ENCODE data around the gene R3HDM2. TPM values are rescaled to one million over a fixed set of nuclear protein-coding genes. Genes with fewer than 3 reads are reported as not detected.

R3HDM2 gene
- total RNA-seq, 1 experiment from 2014 or later, result 64.0 TPM

DNA sequence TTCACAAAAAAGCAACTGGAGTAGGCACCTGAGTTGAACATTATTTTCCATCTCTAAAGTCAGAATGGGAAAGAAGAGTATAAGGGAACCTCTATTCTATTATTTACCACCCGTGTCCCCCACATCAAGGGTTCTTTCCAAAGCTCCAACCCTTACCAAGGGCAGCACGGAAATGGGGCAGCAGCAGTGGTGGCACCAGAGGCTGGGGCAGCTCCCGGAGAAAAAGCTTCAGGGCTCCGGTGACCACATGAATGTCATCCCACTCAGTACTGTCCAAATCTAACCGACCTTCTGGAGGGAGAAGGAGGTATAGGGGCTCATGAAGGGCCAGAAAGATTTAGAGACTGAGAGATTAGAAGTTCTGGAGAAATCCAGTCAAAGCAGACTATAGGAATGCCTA, 43.0 kb upstream of the R3HDM2 start:
- Histone ChIP-seq H3K9me3 (ENCODE audit: low read depth, low read length, poor library complexity, severe bottlenecking) (no peaks in the 10 kb centered on the region), H3K4me3 (ENCODE audit: low read depth, low read length, poor library complexity, severe bottlenecking) (no peak overlapping the region), H3K36me3 (ENCODE audit: insufficient read depth, low read length, poor library complexity, severe bottlenecking) (no peaks in the 10 kb centered on the region), H3K4me1 (ENCODE audit: insufficient read depth, low read length, poor library complexity, severe bottlenecking) (no peaks in the 10 kb centered on the region), H3K27ac (ENCODE audit: low read depth, low read length, poor library complexity, severe bottlenecking) (no peak overlapping the region), H3K27me3 (replicated peaks; ENCODE audit: insufficient read depth, low read depth, low read length, poor library complexity) (peaks cover 29% of the 10 kb centered on the region)
- BruUV-seq (replicated peaks), result no TSS peak
- DNase-seq (ENCODE audit: low spot score), result no peak
- intact Hi-C loops (cut with micrococcal nuclease; ENCODE audit: unreplicated experiment), result no loop called here
- ChIA-PET CTCF (no interaction called here), POLR2A (ENCODE audit: low non-redundant PET) (interaction anchor here (0.7 kb wide), 1 partner anchor 26 kb away, joined by 3 read pairs; no protein-coding TSS in a partner anchor)
- TF ChIP-seq, protein P1, sequence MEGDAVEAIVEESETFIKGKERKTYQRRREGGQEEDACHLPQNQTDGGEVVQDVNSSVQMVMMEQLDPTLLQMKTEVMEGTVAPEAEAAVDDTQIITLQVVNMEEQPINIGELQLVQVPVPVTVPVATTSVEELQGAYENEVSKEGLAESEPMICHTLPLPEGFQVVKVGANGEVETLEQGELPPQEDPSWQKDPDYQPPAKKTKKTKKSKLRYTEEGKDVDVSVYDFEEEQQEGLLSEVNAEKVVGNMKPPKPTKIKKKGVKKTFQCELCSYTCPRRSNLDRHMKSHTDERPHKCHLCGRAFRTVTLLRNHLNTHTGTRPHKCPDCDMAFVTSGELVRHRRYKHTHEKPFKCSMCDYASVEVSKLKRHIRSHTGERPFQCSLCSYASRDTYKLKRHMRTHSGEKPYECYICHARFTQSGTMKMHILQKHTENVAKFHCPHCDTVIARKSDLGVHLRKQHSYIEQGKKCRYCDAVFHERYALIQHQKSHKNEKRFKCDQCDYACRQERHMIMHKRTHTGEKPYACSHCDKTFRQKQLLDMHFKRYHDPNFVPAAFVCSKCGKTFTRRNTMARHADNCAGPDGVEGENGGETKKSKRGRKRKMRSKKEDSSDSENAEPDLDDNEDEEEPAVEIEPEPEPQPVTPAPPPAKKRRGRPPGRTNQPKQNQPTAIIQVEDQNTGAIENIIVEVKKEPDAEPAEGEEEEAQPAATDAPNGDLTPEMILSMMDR (conservative IDR thresholded peaks at IDR 0.05; ENCODE audit: low read depth, low read length), result no peak
- TF ChIP-seq EZH2 (IDR thresholded peaks at IDR 0.05; ENCODE audit: borderline replicate concordance, low read depth, low read length, poor library complexity, severe bottlenecking), result no peak

DNA sequence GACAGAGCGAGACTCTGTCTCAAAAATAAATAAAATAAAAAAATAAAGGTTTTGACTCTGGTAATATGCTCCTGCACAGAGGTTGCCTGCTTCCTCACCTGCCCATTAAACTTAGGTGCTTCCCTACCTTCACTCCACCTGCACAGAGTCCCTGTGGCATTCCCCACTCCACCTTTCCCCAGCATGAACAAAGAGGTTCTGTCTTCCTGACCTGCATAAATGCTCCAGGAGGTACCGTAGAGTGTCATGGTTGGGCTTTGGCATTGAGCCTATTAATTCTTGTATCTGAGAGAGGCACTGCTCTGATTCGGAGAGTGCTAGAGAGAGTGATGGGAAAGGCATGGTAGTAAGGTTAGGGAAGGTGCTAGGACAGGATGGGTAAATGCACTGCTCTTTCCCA, 42.5 kb upstream of the R3HDM2 start:
- BruUV-seq (replicated peaks), result no TSS peak
- POLR2A ChIA-PET (ENCODE audit: low non-redundant PET), result interaction anchor here (0.7 kb wide), 1 partner anchor 26 kb away, joined by 3 read pairs; no protein-coding TSS in a partner anchor
- no peaks in the 10 kb centered on the region for H3K4me1 ChIP-seq (ENCODE audit: insufficient read depth, low read length, poor library complexity, severe bottlenecking)
- no peaks in the 10 kb centered on the region for H3K9me3 ChIP-seq (ENCODE audit: low read depth, low read length, poor library complexity, severe bottlenecking)
- DNase-seq (ENCODE audit: low spot score), result no peak
- H3K27me3 ChIP-seq (replicated peaks; ENCODE audit: insufficient read depth, low read depth, low read length, poor library complexity), result peaks cover 29% of the 10 kb centered on the region
- intact Hi-C loops (cut with micrococcal nuclease; ENCODE audit: unreplicated experiment), result no loop called here
- no peak overlapping the region for H3K4me3 ChIP-seq (ENCODE audit: low read depth, low read length, poor library complexity, severe bottlenecking)
- no peak overlapping the region for H3K27ac ChIP-seq (ENCODE audit: low read depth, low read length, poor library complexity, severe bottlenecking)
- H3K36me3 ChIP-seq (ENCODE audit: insufficient read depth, low read length, poor library complexity, severe bottlenecking), result no peaks in the 10 kb centered on the region
- CTCF ChIA-PET, result no interaction called here
- TF ChIP-seq, protein P1 (conservative IDR thresholded peaks at IDR 0.05; ENCODE audit: low read depth, low read length), result no peak
- no peak for TF ChIP-seq EZH2 (IDR thresholded peaks at IDR 0.05; ENCODE audit: borderline replicate concordance, low read depth, low read length, poor library complexity, severe bottlenecking)

DNA sequence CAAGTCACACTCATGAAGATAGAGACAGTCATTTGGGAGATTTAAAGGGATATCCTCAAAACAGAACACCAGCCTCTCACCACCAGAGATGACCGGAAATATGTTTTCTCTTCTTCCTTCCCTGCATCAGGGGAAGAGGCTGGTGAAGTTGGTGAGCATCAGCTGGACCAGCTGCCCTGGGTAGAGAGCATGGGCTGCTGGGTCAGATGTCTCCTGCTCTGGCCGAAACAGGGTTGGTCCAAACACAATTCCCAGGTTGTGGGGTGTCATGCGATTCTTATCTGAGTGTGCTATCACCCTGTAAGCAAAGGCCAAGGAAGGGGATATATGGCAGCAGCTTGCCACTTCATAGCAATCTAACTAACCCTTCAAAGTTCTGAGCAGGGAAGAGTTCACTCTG, 41.5 kb upstream of the R3HDM2 start:
- Histone ChIP-seq H3K27ac (ENCODE audit: low read depth, low read length, poor library complexity, severe bottlenecking) (no peak overlapping the region), H3K9me3 (ENCODE audit: low read depth, low read length, poor library complexity, severe bottlenecking) (no peaks in the 10 kb centered on the region), H3K4me1 (ENCODE audit: insufficient read depth, low read length, poor library complexity, severe bottlenecking) (no peaks in the 10 kb centered on the region), H3K4me3 (ENCODE audit: low read depth, low read length, poor library complexity, severe bottlenecking) (no peak overlapping the region), H3K27me3 (replicated peaks; ENCODE audit: insufficient read depth, low read depth, low read length, poor library complexity) (peaks cover 29% of the 10 kb centered on the region), H3K36me3 (ENCODE audit: insufficient read depth, low read length, poor library complexity, severe bottlenecking) (no peaks in the 10 kb centered on the region)
- intact Hi-C loops (cut with micrococcal nuclease; ENCODE audit: unreplicated experiment), result no loop called here
- POLR2A ChIA-PET (ENCODE audit: low non-redundant PET), result no interaction called here
- no peak for DNase-seq (ENCODE audit: low spot score)
- TF ChIP-seq, protein P1 (conservative IDR thresholded peaks at IDR 0.05; ENCODE audit: low read depth, low read length), result no peak
- no peak for TF ChIP-seq EZH2 (IDR thresholded peaks at IDR 0.05; ENCODE audit: borderline replicate concordance, low read depth, low read length, poor library complexity, severe bottlenecking)
- CTCF ChIA-PET, result interaction anchor here (0.6 kb wide), 1 partner anchor 229 kb away, joined by 5 read pairs; no protein-coding TSS in a partner anchor
- no TSS peak for BruUV-seq (replicated peaks)

Measured in A673 (cell line).